Suprapubic skin (tissue), 3 donors: ENCODE measurements around the gene LIPC.

ENCODE experiments used
- POLR2AphosphoS5 ChIP-seq, 3 donors: sonication (generic); formaldehyde crosslinking; IDR thresholded peaks; one replicate each; pipeline ENCODE4 v1.6.1; 2017; ENCODE audit warnings: antibody characterized with exemption in 3 of 3
- TF ChIP-seq, protein P1 (sequence below), 2 donors: fragments of 200-600 bp in 1 of 2; fragments of 450-650 bp in 1 of 2; sonication (generic) in 1 of 2; IDR thresholded peaks; one replicate each; pipeline ENCODE4 v1.5.1; 2016 to 2019; ENCODE audit warnings: antibody characterized with exemption in 2 of 2, mild to moderate bottlenecking in 1 of 2, moderate library complexity in 1 of 2

DNA sequence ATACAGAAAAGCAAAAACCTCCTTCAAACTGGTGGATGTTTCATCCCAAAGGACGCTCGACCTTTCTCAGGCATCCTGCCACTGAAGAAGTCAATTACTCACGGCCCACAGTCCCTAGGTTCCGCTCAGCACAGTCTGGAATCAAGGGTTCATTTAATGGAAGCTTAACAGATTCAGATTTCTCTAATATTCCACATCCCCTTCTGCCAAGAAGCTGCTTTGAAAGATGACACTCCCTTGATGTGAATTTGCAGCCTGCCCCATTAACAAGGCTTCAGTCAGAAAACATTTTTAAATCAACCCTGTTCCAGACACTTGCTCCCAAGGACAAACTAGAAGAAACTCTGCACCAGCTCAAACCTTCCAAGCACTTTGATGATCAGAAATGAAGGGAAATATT is 81.2 kb downstream of the LIPC start:
- TF ChIP-seq POLR2AphosphoS5 (IDR thresholded peaks at IDR 0.05), result no peak
- TF ChIP-seq, protein P1, sequence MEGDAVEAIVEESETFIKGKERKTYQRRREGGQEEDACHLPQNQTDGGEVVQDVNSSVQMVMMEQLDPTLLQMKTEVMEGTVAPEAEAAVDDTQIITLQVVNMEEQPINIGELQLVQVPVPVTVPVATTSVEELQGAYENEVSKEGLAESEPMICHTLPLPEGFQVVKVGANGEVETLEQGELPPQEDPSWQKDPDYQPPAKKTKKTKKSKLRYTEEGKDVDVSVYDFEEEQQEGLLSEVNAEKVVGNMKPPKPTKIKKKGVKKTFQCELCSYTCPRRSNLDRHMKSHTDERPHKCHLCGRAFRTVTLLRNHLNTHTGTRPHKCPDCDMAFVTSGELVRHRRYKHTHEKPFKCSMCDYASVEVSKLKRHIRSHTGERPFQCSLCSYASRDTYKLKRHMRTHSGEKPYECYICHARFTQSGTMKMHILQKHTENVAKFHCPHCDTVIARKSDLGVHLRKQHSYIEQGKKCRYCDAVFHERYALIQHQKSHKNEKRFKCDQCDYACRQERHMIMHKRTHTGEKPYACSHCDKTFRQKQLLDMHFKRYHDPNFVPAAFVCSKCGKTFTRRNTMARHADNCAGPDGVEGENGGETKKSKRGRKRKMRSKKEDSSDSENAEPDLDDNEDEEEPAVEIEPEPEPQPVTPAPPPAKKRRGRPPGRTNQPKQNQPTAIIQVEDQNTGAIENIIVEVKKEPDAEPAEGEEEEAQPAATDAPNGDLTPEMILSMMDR (IDR thresholded peaks at IDR 0.05), result no peak
